ENCODE results near the gene SIGLEC8. TPM values are rescaled to one million over a fixed set of nuclear protein-coding genes. Genes with fewer than 3 reads are reported as not detected.

SIGLEC8 gene
- total RNA-seq, 1 experiment from 2014 or later: not detected

GRCh38 chr19:51410950-51411748, 47.1 kb downstream of the SIGLEC8 start (continued):
- TF ChIP-seq ZSCAN18 (CRISPR knock-in tag; IDR thresholded peaks at IDR 0.05): no peak

- peak; percentile 47 for DNase-seq (ENCODE audit: low spot score)
- peaks cover 32% of the 10 kb centered on the region for H3K4me1 Mint-ChIP-seq
- no peak for TF ChIP-seq RELA (CRISPR knock-in tag; IDR thresholded peaks at IDR 0.05; ENCODE audit: borderline replicate concordance)
- 0 out of 2 replicates have a peak, but pooled peaks have one; percentile 27 for TF ChIP-seq CTCF (IDR thresholded peaks at IDR 0.05)
- peak; percentile 87 for ATAC-seq
- H3K36me3 Mint-ChIP-seq: peaks cover 39% of the 10 kb centered on the region
- H3K27me3 Mint-ChIP-seq (ENCODE audit: low read depth): peaks cover 8% of the 10 kb centered on the region
- H3K4me3 Mint-ChIP-seq: no peak overlapping the region
- ChIA-PET CTCF (interaction anchor here (0.7 to 3.4 kb wide), 19 partner anchors 8 to 250 kb away, joined by 3 to 51 read pairs (median 4); partner anchors contain the start of genes C19orf84, SIGLEC10 and VSIG10L), POLR2A (interaction anchor here (1.3 kb wide), 1 partner anchor 68 kb away, joined by 3 read pairs; no protein-coding TSS in a partner anchor)
- H3K9me3 Mint-ChIP-seq: peaks cover 29% of the 10 kb centered on the region
- H3K27ac Mint-ChIP-seq: peak overlapping the region; percentile 85
Measured at GRCh38 chr19:51407511-51408131, 50.6 kb downstream of the SIGLEC8 start.

GRCh38 chr19:51402117-51402516, 56.1 kb downstream of the SIGLEC8 start:
- TF ChIP-seq ZNF263 (CRISPR knock-in tag; IDR thresholded peaks at IDR 0.05; ENCODE audit: low read depth) (no peak), ZNF423 (CRISPR knock-in tag; IDR thresholded peaks at IDR 0.05) (no peak), SOX15 (CRISPR knock-in tag; IDR thresholded peaks at IDR 0.05) (no peak), CBFB (CRISPR knock-in tag; IDR thresholded peaks at IDR 0.05; ENCODE audit: low read depth) (no peak), RELA (CRISPR knock-in tag; IDR thresholded peaks at IDR 0.05; ENCODE audit: borderline replicate concordance) (no peak), MLX (CRISPR knock-in tag; IDR thresholded peaks at IDR 0.05) (no peak)
- DNase-seq (ENCODE audit: low spot score): no peak
- H3K27me3 Mint-ChIP-seq (ENCODE audit: low read depth): peaks cover 15% of the 10 kb centered on the region
- H3K4me1 Mint-ChIP-seq: peaks cover 9% of the 10 kb centered on the region
- H3K4me3 Mint-ChIP-seq: no peak overlapping the region
- ChIA-PET CTCF (no interaction called here), POLR2A (no interaction called here)
- H3K27ac Mint-ChIP-seq: no peak overlapping the region
- H3K36me3 Mint-ChIP-seq: peaks cover 51% of the 10 kb centered on the region
- H3K9me3 Mint-ChIP-seq: peaks cover 40% of the 10 kb centered on the region
- no peak for ATAC-seq

Other genes with a start within 250 kb of the SIGLEC8 start
- 0.25 to 0.57 TPM (median 0.31 TPM) in 3 replicates for gene CD33, start 233.4 kb downstream of the SIGLEC8 start, total RNA-seq (2021)
- gene SIGLECL1, start 207.4 kb downstream of the SIGLEC8 start, total RNA-seq (2021): not detected in 3 replicates
- gene IGLON5, start 146.8 kb downstream of the SIGLEC8 start, total RNA-seq (2021): 41.2 to 64.1 TPM (median 60.2 TPM) in 3 replicates
- gene VSIG10L, start 116.3 kb downstream of the SIGLEC8 start, total RNA-seq (2021): 11.6 to 14.1 TPM (median 14.1 TPM) in 3 replicates
- 60.6 to 63.8 TPM (median 62.1 TPM) in 3 replicates for gene ETFB, start 92.1 kb downstream of the SIGLEC8 start, total RNA-seq (2021)
- 1.7 to 2.1 TPM (median 1.9 TPM) in 3 replicates for gene CLDND2, start 89.5 kb downstream of the SIGLEC8 start, total RNA-seq (2021)
- gene NKG7, start 85.8 kb downstream of the SIGLEC8 start, total RNA-seq (2021): 0.53 to 0.63 TPM in 2 of 3 replicates, not detected in the other
- not detected in 3 replicates for gene LIM2, start 70.5 kb downstream of the SIGLEC8 start, total RNA-seq (2021)
- 2.9 to 6.1 TPM (median 5.7 TPM) in 3 replicates for gene C19orf84, start 67.9 kb downstream of the SIGLEC8 start, total RNA-seq (2021)
- gene SIGLEC10, start 40.8 kb downstream of the SIGLEC8 start, total RNA-seq (2021): 0.44 TPM in 1 of 3 replicates, not detected in the others
- gene CEACAM18, start 20.1 kb upstream of the SIGLEC8 start, total RNA-seq (2021): not detected in 3 replicates
- not detected in 3 replicates for gene SIGLEC12, start 43.3 kb upstream of the SIGLEC8 start, total RNA-seq (2021)
- gene SIGLEC6, start 73.2 kb upstream of the SIGLEC8 start, total RNA-seq (2021): 0.25 to 0.57 TPM (median 0.37 TPM) in 3 replicates
- gene ZNF175, start 112.8 kb upstream of the SIGLEC8 start, total RNA-seq (2021): 10.7 to 11.2 TPM (median 10.9 TPM) in 3 replicates
- 0.15 TPM in 1 of 3 replicates, not detected in the others for gene SIGLEC5, start 171.9 kb upstream of the SIGLEC8 start, total RNA-seq (2021)
- gene SIGLEC14, start 188.4 kb upstream of the SIGLEC8 start, total RNA-seq (2021): not detected in 3 replicates
- 9.3 to 13.3 TPM (median 9.8 TPM) in 3 replicates for gene SPACA6, start 234.9 kb upstream of the SIGLEC8 start, total RNA-seq (2021)

Measured in WTC11 (cell line).